H9 (cell line): Measurements from ENCODE around the gene MOB3B. TPM values are rescaled to one million over a fixed set of nuclear protein-coding genes. Genes with fewer than 3 reads are reported as not detected.
A peak's percentile ranks its signal among the peaks of the same experiment; 100 is the strongest.

Experiments
- DNase-seq: peaks from one replicate; pipeline ENCODE4 v3.0.0-alpha.2; 2017
- H2AFZ ChIP-seq: one replicate; pipeline ENCODE4 v1.6.1; 2013; ENCODE audit warnings: mild to moderate bottlenecking, low read length, control low read depth, moderate library complexity
- H2AK5ac ChIP-seq: 2 replicates; pipeline ENCODE4 v1.6.1; 2013; ENCODE audit warnings: low read length, control low read depth, mixed read lengths; ENCODE audit not compliant: insufficient read length
- H2BK120ac ChIP-seq: one replicate; pipeline ENCODE4 v1.6.1; 2013; ENCODE audit warnings: low read depth, mild to moderate bottlenecking, low read length, control low read depth, inconsistent platforms; ENCODE audit not compliant: poor library complexity, severe bottlenecking
- H2BK12ac ChIP-seq: 2 replicates; pipeline ENCODE4 v1.6.1; 2013; ENCODE audit warnings: low read length, control low read depth, mixed read lengths, low read depth; ENCODE audit not compliant: insufficient read length
- H2BK15ac ChIP-seq: 2 replicates; pipeline ENCODE4 v1.6.1; 2013; ENCODE audit warnings: low read depth, low read length, control low read depth
- H2BK20ac ChIP-seq: one replicate; pipeline ENCODE4 v1.6.1; 2013; ENCODE audit warnings: low read depth, mild to moderate bottlenecking, low read length, control low read depth, inconsistent platforms; ENCODE audit not compliant: poor library complexity, severe bottlenecking
- H2BK5ac ChIP-seq: 2 replicates; pipeline ENCODE4 v1.6.1; 2013; ENCODE audit warnings: low read length, control low read depth, mixed read lengths; ENCODE audit not compliant: insufficient read length
- H3K14ac ChIP-seq: 2 replicates; pipeline ENCODE4 v1.6.1; 2013; ENCODE audit warnings: low read length, control low read depth; ENCODE audit not compliant: insufficient read depth
- H3K18ac ChIP-seq: 2 replicates; pipeline ENCODE4 v1.6.1; 2013; ENCODE audit warnings: low read depth, mild to moderate bottlenecking, mixed read lengths, low read length, control low read depth; ENCODE audit not compliant: insufficient read length
- H3K23ac ChIP-seq: 2 replicates; pipeline ENCODE4 v1.6.1; 2013; ENCODE audit warnings: low read length, control low read depth, mixed read lengths, low read depth; ENCODE audit not compliant: insufficient read length
- H3K23me2 ChIP-seq: 2 replicates; pipeline ENCODE4 v1.6.1; 2013; ENCODE audit warnings: low read depth, mild to moderate bottlenecking, mixed read lengths, low read length, control low read depth; ENCODE audit not compliant: insufficient read length, poor library complexity, severe bottlenecking
- H3K27ac ChIP-seq: 2 replicates; pipeline ENCODE4 v1.5.1; 2013; ENCODE audit warnings: low read length, control low read depth, mixed read lengths, low read depth; ENCODE audit not compliant: insufficient read length
- H3K27me3 ChIP-seq: 2 replicates; pipeline ENCODE4 v1.6.1; 2013; ENCODE audit warnings: low read length, control low read depth, inconsistent platforms; ENCODE audit not compliant: insufficient read depth
- H3K4ac ChIP-seq: 2 replicates; pipeline ENCODE4 v1.6.1; 2013; ENCODE audit warnings: low read depth, mild to moderate bottlenecking, control low read depth, inconsistent platforms, low read length, moderate library complexity
- H3K4me1 ChIP-seq: 2 replicates; pipeline ENCODE4 v1.6.1; 2013; ENCODE audit warnings: low read length, control low read depth, inconsistent platforms; ENCODE audit not compliant: insufficient read depth
- H3K4me2 ChIP-seq: 2 replicates; pipeline ENCODE4 v1.6.1; 2013; ENCODE audit warnings: low read length, control low read depth, mixed read lengths; ENCODE audit not compliant: insufficient read length, insufficient read depth
- H3K56ac ChIP-seq: 2 replicates; pipeline ENCODE4 v1.6.1; 2013; ENCODE audit warnings: low read depth, mild to moderate bottlenecking, mixed read lengths, low read length, control low read depth; ENCODE audit not compliant: insufficient read length
- H3K79me1 ChIP-seq: 2 replicates; pipeline ENCODE4 v1.6.1; 2013; ENCODE audit warnings: low read depth, mild to moderate bottlenecking, moderate library complexity, low read length, control low read depth, inconsistent platforms; ENCODE audit not compliant: insufficient read depth, poor library complexity, severe bottlenecking
- H3K79me2 ChIP-seq: 2 replicates; pipeline ENCODE4 v1.6.1; 2013; ENCODE audit warnings: low read length, control low read depth, inconsistent platforms; ENCODE audit not compliant: insufficient read depth
- H3K9ac ChIP-seq: 2 replicates; pipeline ENCODE4 v1.6.1; 2013; ENCODE audit warnings: low read length, control low read depth, mixed read lengths; ENCODE audit not compliant: insufficient read length; ENCODE audit errors: extremely low read depth
- H3K9me3 ChIP-seq: one replicate; pipeline ENCODE4 v1.6.1; 2013; ENCODE audit warnings: low read depth, low read length, inconsistent platforms; ENCODE audit not compliant: control insufficient read depth
- H3T11ph ChIP-seq: one replicate; pipeline ENCODE4 v1.6.1; 2013; ENCODE audit warnings: mild to moderate bottlenecking, low read length, control low read depth, inconsistent platforms
- H4K20me1 ChIP-seq: one replicate; pipeline ENCODE4 v1.6.1; 2013; ENCODE audit not compliant: control insufficient read depth, insufficient read length, insufficient read depth
- H4K5ac ChIP-seq: 2 replicates; pipeline ENCODE4 v1.6.1; 2013; ENCODE audit warnings: low read depth, mild to moderate bottlenecking, mixed read lengths, low read length, control low read depth; ENCODE audit not compliant: insufficient read length
- H4K8ac ChIP-seq: replicated peaks from 2 replicates; pipeline ENCODE4 v1.6.1; 2013; ENCODE audit warnings: low read length, control low read depth, mixed read lengths, low read depth; ENCODE audit not compliant: insufficient read length
- H4K91ac ChIP-seq: 2 replicates; pipeline ENCODE4 v1.6.1; 2013; ENCODE audit warnings: low read depth, mild to moderate bottlenecking, moderate library complexity, mixed read lengths, low read length, control low read depth; ENCODE audit not compliant: insufficient read length
- H3K27ac Mint-ChIP-seq, 3 experiments: 2 replicates in 2 of 3; 3 replicates in 1 of 3; pipeline ENCODE4 v1.8.0; 2020 to 2021; ENCODE audit warnings: mixed read lengths in 3 of 3, mild to moderate bottlenecking in 1 of 3, moderate library complexity in 1 of 3
- H3K27me3 Mint-ChIP-seq: 2 replicates; pipeline ENCODE4 v1.8.0; 2021; ENCODE audit warnings: low read depth, mild to moderate bottlenecking, moderate library complexity, mixed read lengths
- H3K36me3 Mint-ChIP-seq, 3 experiments: 2 replicates in 2 of 3; 3 replicates in 1 of 3; pipeline ENCODE4 v1.8.0; 2020 to 2021; ENCODE audit warnings: low read depth in 3 of 3, mixed read lengths in 3 of 3; ENCODE audit not compliant: insufficient read depth in 1 of 3
- H3K4me1 Mint-ChIP-seq, 2 experiments: 2 replicates each; pipeline ENCODE4 v1.8.0; 2020; ENCODE audit warnings: mixed read lengths in 2 of 2
- H3K4me3 Mint-ChIP-seq, 2 experiments: 2 replicates in 1 of 2; 3 replicates in 1 of 2; pipeline ENCODE4 v1.8.0; 2020 to 2021; ENCODE audit warnings: mild to moderate bottlenecking in 2 of 2, mixed read lengths in 2 of 2, moderate library complexity in 1 of 2
- H3K9me3 Mint-ChIP-seq, 2 experiments: 2 replicates in 1 of 2; 3 replicates in 1 of 2; pipeline ENCODE4 v1.8.0; 2020; ENCODE audit warnings: mild to moderate bottlenecking in 2 of 2, mixed read lengths in 2 of 2, moderate library complexity in 1 of 2
- CTCF ChIP-seq: fragments of 200-600 bp; sonication (generic); conservative IDR thresholded peaks from 3 replicates; pipeline ENCODE4 v1.8.0; 2021; ENCODE audit warnings: antibody characterized with exemption, mild to moderate bottlenecking
- WGBS: extraction: QIAGEN DNeasy Blood & Tissue Kit; methylation state at CpG from one replicate; pipeline ENCODE4 v1.1.7; 2013; ENCODE audit warnings: missing lambda C conversion rate, low lambda C conversion rate, mixed read lengths; ENCODE audit not compliant: insufficient read length; ENCODE audit errors: extremely low coverage; 5-methylcytosine and 5-hydroxymethylcytosine counted together
- total RNA-seq: library from RNA; stranded (reverse); gene quantifications from 2 replicates; pipeline ENCODE4 v1.2.1, GENCODE V29; 2021

The MOB3B gene
- total RNA-seq, 1 experiment from 2014 or later: 9.8 TPM

- H3K27ac Mint-ChIP-seq: peak overlapping the region in 1 of 3 experiments; percentile 84; a peak in 1 of 7 replicates
These were observed 10.1 kb upstream of the MOB3B start for GRCh38 chr9:27539479-27540441.

More at GRCh38 chr9:27539479-27540441, 10.1 kb upstream of the MOB3B start:
- no peak overlapping the region for H4K91ac ChIP-seq
- no peak overlapping the region for H3K56ac ChIP-seq
- Mint-ChIP-seq H3K4me3 (no peak overlapping the region), H3K9me3 (no peaks in the 10 kb centered on the region; a peak in 1 of 5 replicates), H3K4me1 (peaks cover 9 to 11% of the 10 kb centered on the region in 2 experiments), H3K27me3 (no peaks in the 10 kb centered on the region), H3K36me3 (peaks cover 8 to 31% (median 19%) of the 10 kb centered on the region in 3 experiments)
- H3K4ac ChIP-seq: no peak overlapping the region
- H3K23ac ChIP-seq: no peak overlapping the region
- H2BK12ac ChIP-seq: no peak overlapping the region
- no peaks in the 10 kb centered on the region for H4K20me1 ChIP-seq
- no peak overlapping the region for H3K9ac ChIP-seq
- no peak overlapping the region for H2AK5ac ChIP-seq
- no peak overlapping the region for H2BK15ac ChIP-seq
- H3K79me2 ChIP-seq: no peaks in the 10 kb centered on the region; the same call in 1 of the 2 replicates
- no peak overlapping the region for H2AFZ ChIP-seq
- no peaks in the 10 kb centered on the region for H3K9me3 ChIP-seq
- no peaks in the 10 kb centered on the region for H3K79me1 ChIP-seq
- no peak overlapping the region for H4K8ac ChIP-seq
- no peak overlapping the region for H3K27ac ChIP-seq
- H3K14ac ChIP-seq: no peak overlapping the region
- no CpG with 5 or more reads among the region's 5 CpGs for WGBS
- no peak overlapping the region for H3T11ph ChIP-seq
- H3K27me3 ChIP-seq: no peaks in the 10 kb centered on the region
- no peak for TF ChIP-seq CTCF
- H3K4me2 ChIP-seq: no peak overlapping the region
- no peak overlapping the region for H2BK20ac ChIP-seq
- no peak overlapping the region for H3K18ac ChIP-seq
- H2BK120ac ChIP-seq: no peak overlapping the region
- no peak overlapping the region for H4K5ac ChIP-seq
- H2BK5ac ChIP-seq: no peak overlapping the region
- DNase-seq: no peak
- no peaks in the 10 kb centered on the region; the same call in 1 of the 2 replicates for H3K4me1 ChIP-seq
- H3K23me2 ChIP-seq: no peaks in the 10 kb centered on the region
